DMS79 (cell line): Measurements from ENCODE around the gene MACROH2A1.

ENCODE experiments used
- DNase-seq: peaks from one replicate; lab custom pipeline; 2025; lab: John Stamatoyannopoulos, UW

The MACROH2A1 gene

DNA sequence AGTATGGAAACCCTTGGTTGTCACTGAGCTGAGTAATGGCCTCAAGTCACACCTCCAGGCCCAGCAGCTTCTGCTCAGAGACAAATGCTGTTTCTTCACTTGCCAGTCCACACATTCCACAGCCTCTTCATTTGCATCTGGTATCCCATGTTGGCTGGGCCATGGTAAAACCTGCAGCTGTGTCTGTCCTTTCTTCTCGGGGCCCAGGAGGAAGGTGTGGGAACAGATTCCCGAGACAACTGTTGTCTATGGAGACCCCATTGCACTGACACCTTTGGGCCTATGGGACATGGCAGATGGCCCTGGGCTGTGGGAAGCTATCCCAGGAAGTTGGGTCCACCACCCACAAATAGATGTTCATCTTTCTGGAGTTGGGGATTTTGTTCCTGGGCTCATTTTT lies 85.1 kb downstream of the MACROH2A1 start:
- DNase-seq: no peak

DNA sequence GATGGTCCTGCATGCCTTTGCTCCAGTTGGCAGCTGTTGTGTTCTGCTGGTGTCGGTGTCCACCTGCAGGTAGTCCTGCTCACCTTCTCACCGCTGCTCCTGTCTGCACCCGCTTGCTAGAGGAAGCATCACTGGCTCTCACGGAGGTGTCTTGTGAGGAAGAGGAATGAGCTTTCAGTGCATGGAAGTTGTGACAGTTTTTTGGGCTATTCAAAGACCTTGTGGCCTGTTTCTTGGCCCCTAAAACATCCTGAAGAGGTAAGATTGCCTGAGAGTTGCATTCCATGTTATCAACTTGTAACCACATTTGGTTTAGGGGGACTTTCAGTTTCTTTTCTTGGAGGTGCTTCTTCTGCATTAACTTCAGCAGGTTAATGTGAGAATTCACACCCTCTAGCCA lies 85.6 kb downstream of the MACROH2A1 start:
- DNase-seq: no peak

DNA sequence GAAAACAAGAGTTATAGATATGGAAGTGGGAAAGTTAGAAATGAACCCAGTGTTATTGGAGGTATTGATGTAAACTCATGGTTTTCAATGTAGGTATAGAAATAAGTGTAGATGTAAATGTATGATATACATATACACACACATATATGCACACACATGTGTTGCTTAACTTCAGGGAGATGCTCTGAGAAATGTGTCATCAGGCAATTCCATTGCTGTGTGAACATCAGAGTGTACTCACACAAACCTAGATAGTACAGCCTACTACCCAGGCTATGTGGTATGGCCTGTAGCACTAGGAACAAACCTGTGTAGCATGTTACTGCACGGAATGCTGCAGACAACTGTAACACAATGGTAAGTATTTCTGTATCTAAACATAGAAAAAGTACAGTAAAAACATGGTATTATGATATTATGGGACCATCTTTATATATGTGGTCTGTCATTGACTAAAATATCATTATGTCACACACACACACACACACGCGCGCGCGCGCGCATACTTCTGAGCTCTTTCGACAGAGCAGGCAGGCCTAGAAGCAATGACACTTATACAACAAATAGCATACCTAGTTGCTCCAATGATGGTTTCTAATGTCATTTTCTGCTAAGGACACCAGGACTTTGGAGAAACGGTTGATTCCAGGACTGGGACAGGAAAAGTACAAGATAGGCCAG lies 86.6 kb downstream of the MACROH2A1 start:
- no peak for DNase-seq

DNA sequence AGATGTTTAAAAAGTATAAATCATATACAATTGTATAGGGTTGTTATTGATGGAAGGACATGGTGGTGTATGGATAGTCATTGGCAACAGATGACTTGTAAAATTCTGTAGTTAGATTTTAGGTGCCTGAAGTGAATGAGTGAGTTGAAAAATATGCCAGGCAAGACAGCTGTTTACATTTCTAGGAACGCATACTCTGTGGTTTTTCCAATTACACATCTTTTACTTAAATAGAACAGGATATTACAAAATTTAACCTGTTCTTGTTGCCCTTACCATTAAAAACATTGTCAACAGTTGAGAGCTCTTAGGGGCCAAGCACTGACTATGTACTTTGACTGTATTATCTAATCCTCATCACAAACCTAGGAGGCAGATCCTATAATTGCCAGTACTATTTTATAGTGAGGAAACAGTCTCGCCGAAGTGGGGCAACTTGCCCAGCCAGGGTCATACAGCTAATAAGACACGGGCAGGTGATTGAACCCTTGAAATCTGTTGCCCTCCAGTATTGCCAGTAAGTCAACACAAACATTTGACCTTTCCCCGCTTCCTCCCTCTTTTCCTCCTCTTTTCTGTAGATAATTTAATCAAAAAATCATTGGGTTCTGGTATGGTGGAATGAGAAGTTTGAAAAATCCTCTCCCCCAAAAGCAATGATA lies 88.6 kb downstream of the MACROH2A1 start:
- no peak for DNase-seq

DNA sequence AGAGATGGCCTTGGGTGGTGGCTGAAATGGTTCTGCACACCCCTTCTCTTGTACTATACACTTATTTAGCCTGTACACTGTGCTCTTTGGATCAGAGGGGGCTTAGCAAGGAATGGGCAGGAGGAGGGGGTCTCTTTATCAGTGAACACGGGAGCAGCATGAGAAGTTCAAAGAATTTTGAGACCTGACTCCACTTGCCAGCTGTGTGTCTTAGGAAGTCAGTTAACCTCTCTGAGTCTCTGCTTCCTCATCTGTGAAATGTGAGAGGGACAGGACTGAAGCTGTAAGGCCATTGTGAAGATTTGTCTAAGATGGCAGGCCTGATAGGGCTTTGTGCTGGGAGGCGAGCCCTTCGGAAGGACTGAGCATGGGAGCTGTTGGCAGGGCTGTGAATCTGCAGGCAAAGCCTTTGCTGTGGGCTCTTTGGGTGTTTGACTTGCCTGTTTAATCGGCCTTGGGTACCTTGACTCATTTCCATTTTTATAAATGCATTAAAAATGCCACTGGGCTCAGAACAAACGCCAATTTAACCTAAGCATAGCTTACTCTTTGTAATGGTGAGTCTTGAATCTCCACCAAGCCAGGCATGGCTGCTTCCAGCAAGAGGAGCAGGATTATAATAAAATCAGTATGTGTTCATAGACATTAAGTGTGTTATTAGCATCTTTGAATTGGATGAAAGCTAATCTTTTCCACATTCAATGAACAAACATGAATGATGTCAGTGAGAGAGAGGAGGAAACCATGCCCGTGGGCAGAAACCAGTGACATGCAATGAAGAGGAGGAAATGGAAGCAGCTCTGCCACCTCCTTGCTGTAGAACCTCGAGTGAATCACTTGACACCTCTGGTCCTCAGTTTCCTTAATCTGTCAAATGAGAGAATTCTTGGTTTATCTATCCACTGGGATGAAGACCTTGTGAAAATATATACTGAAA lies 89.4 kb downstream of the MACROH2A1 start:
- no peak for DNase-seq

DNA sequence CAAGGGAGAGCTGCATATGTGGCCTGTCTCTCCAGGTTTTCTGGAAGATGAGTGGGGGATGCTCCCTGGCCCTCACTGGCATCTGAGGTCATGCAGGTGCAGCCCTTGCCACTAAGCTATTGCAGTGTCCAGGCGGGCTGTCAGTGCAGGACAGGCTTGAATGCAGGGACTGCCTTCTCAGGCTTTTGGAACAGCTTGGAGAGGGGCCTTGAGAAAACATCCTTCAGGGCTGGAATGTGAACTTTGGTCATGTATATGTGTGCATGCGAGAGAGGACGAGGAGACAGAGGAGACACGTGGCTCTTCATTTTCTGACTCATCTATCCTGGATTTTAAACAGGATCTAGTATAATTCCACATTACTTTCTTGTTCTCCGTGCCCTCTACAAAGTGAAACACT lies 90.3 kb downstream of the MACROH2A1 start:
- DNase-seq: no peak

DNA sequence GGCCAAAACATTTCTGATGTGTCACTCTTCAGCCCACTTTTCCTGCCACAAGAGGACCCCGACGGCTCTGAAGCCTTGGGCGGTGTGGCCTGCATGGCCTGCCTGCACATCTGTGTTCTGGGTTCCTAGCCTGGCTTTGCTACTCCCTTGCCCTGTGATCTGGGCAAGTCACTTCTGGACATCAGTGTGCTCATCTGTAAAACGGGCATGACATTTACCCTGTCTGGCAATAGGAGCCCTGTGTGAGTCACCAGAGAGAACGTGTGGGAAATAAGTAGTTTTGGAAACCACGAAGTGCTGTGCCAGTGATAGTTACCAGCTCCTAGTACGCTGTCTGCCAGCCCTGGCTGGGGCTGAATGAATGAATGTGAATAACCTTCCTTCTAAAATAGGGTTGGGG lies 90.8 kb downstream of the MACROH2A1 start:
- DNase-seq: no peak

DNA sequence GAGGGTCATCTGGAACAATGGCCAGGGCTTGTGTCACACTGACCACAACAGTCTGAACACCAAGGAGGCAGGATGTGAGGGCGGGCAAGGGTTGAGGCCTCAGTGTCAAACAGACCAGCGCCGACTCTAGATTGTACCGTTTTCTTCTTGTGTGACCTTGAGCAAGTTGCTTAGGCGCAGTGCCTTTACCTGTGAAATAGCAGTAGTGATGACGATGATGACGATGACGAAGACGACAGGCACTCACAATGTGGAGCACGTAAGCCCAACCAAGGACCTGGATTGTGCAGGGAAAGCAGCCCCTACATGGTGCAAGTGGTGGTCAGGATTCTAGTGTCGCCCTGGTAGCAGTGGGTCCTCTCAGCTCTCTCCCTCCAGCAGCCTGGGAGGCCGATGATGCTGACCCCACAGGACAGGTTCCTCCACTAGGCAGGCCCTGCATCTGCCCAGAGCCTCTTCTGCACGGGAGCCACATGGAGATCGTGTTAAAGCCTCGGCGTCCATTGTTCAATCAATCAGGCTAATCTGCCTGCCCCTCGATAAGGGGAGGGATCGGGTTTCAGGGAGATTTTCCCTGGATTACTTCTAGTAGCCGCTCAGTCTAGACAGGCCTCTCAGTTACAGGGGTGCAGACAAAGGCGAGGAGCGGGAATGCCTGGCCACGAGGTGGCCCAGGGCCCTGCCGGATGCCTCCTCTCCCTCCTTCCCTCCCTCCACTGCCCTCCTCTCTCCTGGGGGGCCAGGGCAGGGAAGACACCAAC lies 91.7 kb downstream of the MACROH2A1 start:
- no peak for DNase-seq

DNA sequence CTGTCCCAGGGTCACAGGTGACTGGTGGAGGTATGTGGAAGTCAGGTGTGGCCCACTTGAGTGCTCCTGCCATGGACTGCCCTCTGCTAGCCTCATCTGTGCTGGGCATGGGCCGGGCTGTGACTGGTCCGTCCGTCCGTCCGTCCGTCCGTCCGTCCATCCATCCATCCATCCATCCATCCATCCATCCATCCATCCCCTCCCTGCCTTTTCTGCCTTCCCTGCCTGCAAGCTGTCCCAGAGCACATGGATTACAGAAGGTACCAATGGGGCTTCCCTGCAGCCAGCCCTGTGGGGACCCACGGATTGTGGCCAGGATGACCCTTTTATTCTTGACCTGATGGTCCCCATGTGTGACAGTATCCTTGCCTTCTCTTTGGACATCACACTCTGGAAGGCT lies 92.5 kb downstream of the MACROH2A1 start:
- no peak for DNase-seq

DNA sequence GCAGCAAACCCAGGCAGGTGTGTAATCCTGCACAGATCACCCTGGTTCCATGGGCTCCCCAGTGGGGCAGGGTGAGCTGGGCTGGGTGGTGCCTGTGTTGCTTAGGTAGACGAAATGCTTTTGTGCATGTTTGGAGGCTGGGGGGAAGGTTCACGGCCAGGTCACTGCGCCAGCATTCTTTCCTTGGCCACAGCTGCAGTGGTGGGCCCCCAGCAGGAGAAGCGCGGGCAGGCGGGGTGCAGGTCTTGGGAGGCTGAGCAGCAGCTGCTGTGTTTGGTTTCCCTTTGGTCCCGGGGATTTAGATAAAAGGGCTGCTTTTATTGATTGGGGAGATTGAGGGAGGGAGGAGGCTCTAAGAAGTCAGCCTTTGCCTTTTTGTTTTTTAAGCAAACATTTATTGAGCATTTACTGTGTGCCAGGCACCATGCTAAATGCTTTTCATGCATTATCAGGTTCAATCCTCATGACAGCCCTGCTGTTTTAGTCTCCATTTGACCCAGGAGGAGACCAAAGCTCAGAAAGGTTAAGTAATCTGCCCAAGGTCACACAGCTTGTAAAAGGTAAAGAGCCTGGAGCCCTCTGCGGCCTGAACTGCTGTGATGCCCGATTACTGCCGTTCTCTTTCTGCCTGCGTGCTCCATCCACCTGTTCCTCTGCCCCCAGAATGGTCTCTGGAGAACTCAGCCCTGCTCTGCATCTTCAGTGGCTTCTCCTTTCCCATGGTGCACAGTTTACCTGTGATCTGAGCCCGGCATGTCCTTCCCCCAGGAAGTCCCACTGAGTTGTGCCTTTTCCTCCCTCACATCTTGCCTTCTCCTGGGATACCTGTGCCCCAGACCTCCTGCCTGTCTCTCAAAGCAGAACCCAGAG lies 94.4 kb downstream of the MACROH2A1 start:
- DNase-seq: no peak

DNA sequence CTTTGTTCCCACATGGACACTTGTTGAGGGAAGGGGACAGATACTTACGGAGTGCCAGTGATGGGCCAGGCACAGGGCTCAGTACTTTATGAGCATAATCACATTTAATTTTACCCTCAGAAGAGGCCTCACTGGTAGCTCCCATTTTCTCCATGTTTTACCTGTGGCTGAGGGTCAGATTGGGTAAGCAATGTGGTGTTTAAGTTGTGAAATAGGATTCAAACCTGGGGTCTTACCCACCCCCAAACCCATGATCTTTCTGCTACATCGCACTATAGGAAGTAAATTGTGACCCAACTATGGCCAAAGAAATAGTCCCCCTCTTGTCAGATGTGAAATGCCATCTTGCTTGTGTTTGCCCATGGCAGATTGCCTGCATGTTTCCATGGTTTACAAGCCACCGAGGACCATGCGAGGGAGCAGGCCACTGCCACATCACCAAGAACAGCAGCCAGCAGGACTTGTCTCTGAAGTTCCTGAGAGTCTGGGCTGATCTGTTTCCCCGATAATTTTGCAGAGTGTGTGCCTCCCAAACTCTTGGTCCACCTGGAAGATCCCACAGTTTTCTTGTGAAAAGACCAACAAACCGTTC lies 95.4 kb downstream of the MACROH2A1 start:
- no peak for DNase-seq

DNA sequence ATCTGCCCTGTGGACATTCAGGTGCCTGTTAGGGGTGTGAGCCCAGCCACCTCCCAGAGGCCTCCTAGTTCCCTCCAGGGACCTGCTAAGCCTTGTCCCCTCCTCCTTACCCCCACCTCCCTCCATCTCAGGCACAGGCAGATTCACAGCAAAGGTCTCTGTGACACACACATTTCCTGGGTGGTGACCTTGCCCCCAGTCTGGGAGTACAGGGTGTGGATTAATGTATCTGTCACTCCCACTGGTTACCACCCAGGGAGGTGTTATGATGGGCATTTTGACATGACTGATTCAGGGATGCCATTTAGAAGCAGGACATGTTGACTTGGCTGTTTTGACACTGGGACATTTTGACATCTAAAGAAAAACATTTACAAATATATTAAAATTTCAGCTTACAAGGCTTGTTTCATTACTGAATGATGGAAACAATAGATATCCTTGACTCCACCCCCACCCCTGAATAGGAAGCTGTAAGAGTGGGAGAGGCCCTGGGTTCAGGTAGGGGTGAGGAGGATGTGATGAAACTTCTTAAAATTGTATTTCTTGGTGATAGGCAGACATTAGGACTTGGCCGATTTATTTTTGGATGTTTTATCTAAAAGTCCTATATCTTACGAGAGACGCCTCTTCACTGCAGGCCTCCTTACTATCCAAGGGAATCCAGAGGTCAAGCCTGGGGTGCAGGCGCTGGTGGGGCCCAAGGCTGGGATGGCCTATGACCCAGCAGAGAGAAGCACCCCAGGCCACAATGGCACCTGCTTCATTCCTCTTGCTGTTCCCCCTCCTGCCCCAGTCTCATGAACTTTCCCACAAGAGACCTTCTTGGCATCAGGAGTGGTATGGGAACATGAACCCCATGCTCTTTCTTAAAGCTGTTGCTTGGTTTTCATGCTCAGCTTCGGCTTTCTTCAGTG lies 101.9 kb downstream of the MACROH2A1 start:
- DNase-seq: no peak

DNA sequence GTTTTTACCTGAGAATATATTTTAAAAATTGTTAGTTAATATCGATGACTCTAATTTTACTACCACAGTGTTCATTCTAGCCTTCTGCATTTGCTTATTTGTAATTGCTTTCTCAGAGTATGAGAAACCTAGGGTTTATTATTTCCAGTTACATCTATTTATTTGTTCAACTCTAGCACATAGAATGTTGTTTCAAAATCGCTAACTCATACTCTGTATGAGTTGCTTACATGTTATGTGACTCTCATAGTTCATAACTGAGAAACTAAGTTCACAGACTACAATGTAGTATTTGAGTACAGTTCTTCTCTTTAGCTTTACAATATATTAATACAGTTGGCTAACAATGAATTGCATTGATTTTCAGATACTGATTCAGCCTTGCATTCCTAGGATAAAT lies 103.2 kb downstream of the MACROH2A1 start:
- no peak for DNase-seq

DNA sequence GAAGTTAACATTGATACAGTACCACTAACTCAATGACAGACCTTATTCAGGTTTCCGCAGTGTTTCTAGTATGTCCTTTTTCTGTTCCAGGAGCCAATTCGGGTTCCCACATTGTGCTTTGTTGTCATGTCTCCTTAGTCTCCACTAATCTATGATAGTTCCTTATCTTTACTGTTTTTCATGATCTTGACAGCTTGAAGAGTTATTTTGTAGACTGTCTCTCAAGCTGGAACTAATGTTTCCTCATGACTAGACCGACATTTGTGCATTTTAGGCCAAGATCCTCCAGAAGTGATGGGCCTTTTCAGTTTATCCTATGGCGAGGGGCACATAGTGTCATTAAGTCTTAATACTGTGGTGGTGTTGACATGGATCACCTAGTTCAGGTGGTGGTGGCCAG lies 104.2 kb downstream of the MACROH2A1 start:
- no peak for DNase-seq

DNA sequence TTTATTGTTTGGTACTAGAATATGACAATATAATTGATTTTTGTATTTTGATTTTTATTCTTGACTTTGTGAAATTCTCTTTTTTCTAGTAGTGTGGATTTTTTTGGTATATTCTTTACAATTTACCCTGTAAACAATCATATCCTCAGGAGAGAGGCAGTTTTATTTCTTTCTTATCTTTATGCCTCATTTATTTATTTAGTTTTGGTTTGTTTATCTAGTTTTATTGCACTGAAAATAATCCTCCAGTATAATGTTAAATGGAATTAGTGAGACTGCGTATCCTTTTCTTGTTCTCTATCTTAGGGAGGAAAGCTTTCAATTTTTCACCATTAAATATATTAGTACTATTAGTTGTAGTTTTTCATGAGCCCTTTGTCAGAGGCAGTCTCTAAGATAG lies 109.4 kb downstream of the MACROH2A1 start:
- DNase-seq: no peak

DNA sequence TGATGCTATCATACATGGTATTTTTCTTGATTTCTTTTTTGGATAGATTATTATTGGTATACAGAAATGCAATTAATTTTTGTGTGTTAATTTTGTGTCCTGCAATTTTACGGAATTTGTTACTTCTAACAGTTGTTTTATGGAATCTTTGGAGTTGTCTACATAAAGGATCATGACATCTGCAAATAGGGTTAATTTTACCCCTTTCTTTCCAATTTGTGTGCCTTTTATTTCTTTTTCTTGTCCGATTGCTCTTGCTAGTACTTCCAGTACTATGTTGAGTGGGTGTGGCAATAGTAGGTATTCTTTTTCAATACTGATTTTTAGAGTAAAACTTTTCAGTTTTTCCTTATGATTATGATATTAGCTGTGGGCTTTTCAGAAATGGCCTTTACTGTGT lies 111.5 kb downstream of the MACROH2A1 start:
- no peak for DNase-seq
